ENCODE results near the gene PAK1. TPM values are rescaled to one million over a fixed set of nuclear protein-coding genes. Genes with fewer than 3 reads are reported as not detected.
A peak's percentile ranks its signal among the peaks of the same experiment; 100 is the strongest.

Gene PAK1
- total RNA-seq, 2 donors from 2014 or later = 104 to 123 TPM

- no peak for DNase-seq
- no peak for TF ChIP-seq CTCF (IDR thresholded peaks at IDR 0.05)
- no peak overlapping the region for H3K27ac ChIP-seq
- no peak overlapping the region for H3K4me3 ChIP-seq
- H3K9ac ChIP-seq (ENCODE audit: low read depth in 2 of 2, low read length in 2 of 2) = no peak overlapping the region
- intact Hi-C loops (cut with DNase I) = no loop called here
- no peaks in the 10 kb centered on the region for H3K27me3 ChIP-seq
- H3K4me1 ChIP-seq = peaks cover 7% of the 10 kb centered on the region
- H3K36me3 ChIP-seq = no peaks in the 10 kb centered on the region
- no peaks in the 10 kb centered on the region for H3K9me3 ChIP-seq
Observed at GRCh38 chr11:77440678-77441077, 33.2 kb downstream of the PAK1 start.

DNA sequence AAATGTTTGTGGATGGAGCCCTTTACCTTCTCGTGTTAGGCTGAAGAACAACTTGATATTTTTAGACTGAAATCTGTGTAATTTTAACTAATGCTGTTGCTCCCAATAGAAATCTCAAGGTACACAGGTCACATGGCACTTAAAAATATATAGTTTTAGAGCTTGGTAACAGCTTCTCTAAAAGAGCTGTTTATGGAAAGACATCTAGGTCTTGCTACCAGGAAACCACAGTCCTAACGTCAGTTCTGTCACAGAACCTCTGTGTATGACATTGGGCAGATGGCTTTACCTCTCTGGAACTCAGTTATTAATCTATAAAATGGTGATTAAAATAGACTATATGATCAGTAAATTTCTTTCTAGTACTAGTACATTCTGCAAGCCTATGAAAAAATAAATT, 35.4 kb downstream of the PAK1 start:
- peaks cover 4% of the 10 kb centered on the region for H3K4me1 ChIP-seq
- H3K9ac ChIP-seq (ENCODE audit: low read depth in 2 of 2, low read length in 2 of 2) = no peak overlapping the region
- no peak overlapping the region for H3K27ac ChIP-seq
- H3K4me3 ChIP-seq = no peak overlapping the region
- intact Hi-C loops (cut with DNase I) = no loop called here
- no peaks in the 10 kb centered on the region for H3K27me3 ChIP-seq
- no peak for TF ChIP-seq CTCF (IDR thresholded peaks at IDR 0.05)
- no peak for DNase-seq
- H3K9me3 ChIP-seq = no peaks in the 10 kb centered on the region
- H3K36me3 ChIP-seq = no peaks in the 10 kb centered on the region

- peaks cover 4% of the 10 kb centered on the region for H3K4me1 ChIP-seq
- TF ChIP-seq CTCF (IDR thresholded peaks at IDR 0.05) = no peak
- no peaks in the 10 kb centered on the region for H3K27me3 ChIP-seq
- no peak overlapping the region for H3K9ac ChIP-seq (ENCODE audit: low read depth in 2 of 2, low read length in 2 of 2)
- H3K27ac ChIP-seq = no peak overlapping the region
- intact Hi-C loops (cut with DNase I) = no loop called here
- no peaks in the 10 kb centered on the region for H3K36me3 ChIP-seq
- H3K4me3 ChIP-seq = no peak overlapping the region
- DNase-seq = no peak
- no peaks in the 10 kb centered on the region for H3K9me3 ChIP-seq
Observed at GRCh38 chr11:77436969-77437368, 36.9 kb downstream of the PAK1 start.

DNA sequence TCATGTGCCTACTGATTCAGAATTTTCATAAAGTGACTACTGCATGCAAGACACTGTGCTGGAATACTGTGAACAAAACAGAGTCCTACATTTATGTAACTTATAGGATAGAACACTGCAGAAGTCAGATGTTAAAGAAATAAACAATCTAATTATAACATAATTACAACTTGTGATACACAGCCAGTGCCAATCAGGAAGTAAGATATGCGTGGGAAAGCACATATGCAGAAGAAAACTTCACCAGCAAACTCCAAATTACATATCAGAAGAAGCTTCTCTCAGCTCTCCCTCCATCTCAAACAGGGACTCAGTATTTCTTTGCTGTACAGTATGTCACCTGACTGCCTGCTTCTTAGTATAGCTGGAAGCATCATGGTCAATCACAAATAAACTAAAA, 37.4 kb downstream of the PAK1 start:
- intact Hi-C loops (cut with DNase I) = no loop called here
- TF ChIP-seq CTCF (IDR thresholded peaks at IDR 0.05) = no peak
- no peaks in the 10 kb centered on the region for H3K27me3 ChIP-seq
- DNase-seq = no peak
- no peaks in the 10 kb centered on the region for H3K9me3 ChIP-seq
- H3K4me3 ChIP-seq = no peak overlapping the region
- H3K36me3 ChIP-seq = no peaks in the 10 kb centered on the region
- H3K4me1 ChIP-seq = peaks cover 4% of the 10 kb centered on the region
- H3K27ac ChIP-seq = peak overlapping the region; percentile 41
- H3K9ac ChIP-seq (ENCODE audit: low read depth in 2 of 2, low read length in 2 of 2) = peak overlapping the region in 1 of 2 donors; percentile 13

DNA sequence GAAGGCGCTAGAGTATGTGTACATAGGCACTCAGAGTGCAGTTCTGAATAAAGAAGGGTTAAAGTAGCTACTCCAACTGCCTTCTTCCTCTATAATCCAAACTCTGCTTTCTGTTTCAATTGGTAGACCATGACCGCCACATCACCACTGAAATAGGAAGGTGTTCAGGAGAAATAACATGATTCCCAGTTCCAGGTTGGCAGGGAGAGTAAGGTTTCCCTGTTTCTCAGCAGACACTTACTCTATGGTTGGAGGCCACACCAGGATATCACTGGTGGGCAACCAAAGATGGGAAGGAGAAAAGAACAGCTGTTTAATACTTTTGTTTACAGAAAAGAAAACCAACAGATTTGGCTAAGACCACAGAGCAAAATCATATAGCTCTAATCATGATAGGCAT, 37.9 kb downstream of the PAK1 start:
- no peak for DNase-seq
- H3K4me1 ChIP-seq = peaks cover 4% of the 10 kb centered on the region
- H3K36me3 ChIP-seq = no peaks in the 10 kb centered on the region
- peak overlapping the region; percentile 41 for H3K27ac ChIP-seq
- TF ChIP-seq CTCF (IDR thresholded peaks at IDR 0.05) = no peak
- H3K27me3 ChIP-seq = no peaks in the 10 kb centered on the region
- H3K9me3 ChIP-seq = no peaks in the 10 kb centered on the region
- no peak overlapping the region for H3K4me3 ChIP-seq
- peak overlapping the region in 1 of 2 donors; percentile 13 for H3K9ac ChIP-seq (ENCODE audit: low read depth in 2 of 2, low read length in 2 of 2)
- intact Hi-C loops (cut with DNase I) = no loop called here

DNA sequence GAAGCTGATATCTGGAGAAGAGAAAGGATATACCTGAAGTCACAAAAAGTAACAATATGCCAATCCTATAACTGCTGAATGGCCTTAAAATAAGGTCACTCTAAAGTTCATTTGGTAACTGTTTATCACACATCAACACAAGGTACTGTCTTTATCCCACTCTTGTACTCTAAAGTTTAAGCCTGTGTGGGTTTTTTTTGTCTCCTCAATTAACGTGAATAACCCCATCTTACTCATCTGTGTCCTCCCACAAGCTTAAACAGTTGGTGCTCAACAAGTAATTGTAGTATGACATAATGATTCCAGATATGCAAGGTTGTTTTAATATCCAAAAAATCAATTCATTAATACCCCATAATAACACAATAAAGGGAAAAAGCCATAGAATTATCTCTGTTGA, 42.1 kb downstream of the PAK1 start:
- no peak for TF ChIP-seq CTCF (IDR thresholded peaks at IDR 0.05)
- no peaks in the 10 kb centered on the region for H3K9me3 ChIP-seq
- no peak for DNase-seq
- H3K4me3 ChIP-seq = no peak overlapping the region
- H3K27me3 ChIP-seq = no peaks in the 10 kb centered on the region
- intact Hi-C loops (cut with DNase I) = no loop called here
- no peaks in the 10 kb centered on the region for H3K36me3 ChIP-seq
- no peak overlapping the region for H3K9ac ChIP-seq (ENCODE audit: low read depth in 2 of 2, low read length in 2 of 2)
- peaks cover 4% of the 10 kb centered on the region for H3K4me1 ChIP-seq
- H3K27ac ChIP-seq = no peak overlapping the region
